Endothelial cell of umbilical vein (primary cell): ENCODE measurements around the gene TM9SF2.
"Not testable (repeated sequence)": the region's sequence is repeated elsewhere in the genome, so short reads cannot be mapped to it uniquely, and the experiment has no call there.

Experiments used
- EZH2 ChIP-seq: IDR thresholded peaks from 2 replicates; pipeline ENCODE4 v1.6.1; 2012; ENCODE audit warnings: borderline replicate concordance, low read depth, mild to moderate bottlenecking, moderate library complexity, low read length, inconsistent platforms; ENCODE audit not compliant: severe bottlenecking
- FOS ChIP-seq: IDR thresholded peaks from 2 replicates; pipeline ENCODE4 v1.6.1; 2011; ENCODE audit warnings: mild to moderate bottlenecking, low read length, moderate library complexity, borderline replicate concordance; ENCODE audit not compliant: insufficient read depth
- MAX ChIP-seq: IDR thresholded peaks from 2 replicates; pipeline ENCODE4 v1.6.1; 2011; ENCODE audit not compliant: insufficient read depth, insufficient read length
- MYC ChIP-seq: IDR thresholded peaks from one replicate; pipeline ENCODE4 v1.6.1; 2011; ENCODE audit warnings: mild to moderate bottlenecking, low read depth, low read length
- POLR2A ChIP-seq: IDR thresholded peaks from 2 replicates; pipeline ENCODE4 v1.6.1; 2012; ENCODE audit warnings: low read depth, mild to moderate bottlenecking, control low read depth, low read length
- POLR2AphosphoS5 ChIP-seq: IDR thresholded peaks from 2 replicates; pipeline ENCODE4 v1.6.1; 2012; ENCODE audit warnings: low read depth, mild to moderate bottlenecking, control low read depth, low read length, moderate library complexity; ENCODE audit not compliant: insufficient read depth
- TF ChIP-seq, protein P1 (sequence below), 2 donors: IDR thresholded peaks; 1 replicate in 1 of 2; 2 replicates in 1 of 2; pipeline ENCODE4 v1.5.1; 2011; ENCODE audit warnings: low read length in 2 of 2, mild to moderate bottlenecking in 2 of 2, moderate library complexity in 2 of 2, control low read depth in 1 of 2, inconsistent platforms in 1 of 2, low read depth in 1 of 2; ENCODE audit not compliant: insufficient read depth in 1 of 2; ENCODE audit errors: extremely low read depth in 1 of 2

- TF ChIP-seq, protein P1, sequence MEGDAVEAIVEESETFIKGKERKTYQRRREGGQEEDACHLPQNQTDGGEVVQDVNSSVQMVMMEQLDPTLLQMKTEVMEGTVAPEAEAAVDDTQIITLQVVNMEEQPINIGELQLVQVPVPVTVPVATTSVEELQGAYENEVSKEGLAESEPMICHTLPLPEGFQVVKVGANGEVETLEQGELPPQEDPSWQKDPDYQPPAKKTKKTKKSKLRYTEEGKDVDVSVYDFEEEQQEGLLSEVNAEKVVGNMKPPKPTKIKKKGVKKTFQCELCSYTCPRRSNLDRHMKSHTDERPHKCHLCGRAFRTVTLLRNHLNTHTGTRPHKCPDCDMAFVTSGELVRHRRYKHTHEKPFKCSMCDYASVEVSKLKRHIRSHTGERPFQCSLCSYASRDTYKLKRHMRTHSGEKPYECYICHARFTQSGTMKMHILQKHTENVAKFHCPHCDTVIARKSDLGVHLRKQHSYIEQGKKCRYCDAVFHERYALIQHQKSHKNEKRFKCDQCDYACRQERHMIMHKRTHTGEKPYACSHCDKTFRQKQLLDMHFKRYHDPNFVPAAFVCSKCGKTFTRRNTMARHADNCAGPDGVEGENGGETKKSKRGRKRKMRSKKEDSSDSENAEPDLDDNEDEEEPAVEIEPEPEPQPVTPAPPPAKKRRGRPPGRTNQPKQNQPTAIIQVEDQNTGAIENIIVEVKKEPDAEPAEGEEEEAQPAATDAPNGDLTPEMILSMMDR (IDR thresholded peaks at IDR 0.05; ENCODE audit: extremely low read depth in 1 of 2, insufficient read depth in 1 of 2, low read depth in 1 of 2, low read length in 2 of 2): not testable (repeated sequence)
- TF ChIP-seq POLR2A, MAX, POLR2AphosphoS5, EZH2, MYC, FOS: not testable (repeated sequence)
Observed at GRCh38 chr13:99460802-99461201, 40.5 kb upstream of the TM9SF2 start.
